Pulmonary artery endothelial cell (primary cell): ENCODE measurements around the gene NOL4L. TPM values are rescaled to one million over a fixed set of nuclear protein-coding genes. Genes with fewer than 3 reads are reported as not detected.

Experiments used
- DNase-seq: peaks from one replicate; pipeline ENCODE4 v3.0.0-alpha.2; 2011; ENCODE audit warnings: low read depth, low spot score
- total RNA-seq: library from RNA; depleted of rRNA; stranded (reverse); fragments of >200 nt; gene quantifications from 2 replicates; pipeline ENCODE4 v1.2.3, GENCODE V29; 2014

The NOL4L gene
- total RNA-seq, 1 donor from 2014 or later = 11.5 TPM

- no peak for DNase-seq
Observed at GRCh38 chr20:32563311-32564272, 21.5 kb downstream of the NOL4L start.

- DNase-seq = no peak
Observed at GRCh38 chr20:32562495-32562911, 22.6 kb downstream of the NOL4L start.

GRCh38 chr20:32560989-32561830, 23.9 kb downstream of the NOL4L start:
- no peak for DNase-seq

DNA sequence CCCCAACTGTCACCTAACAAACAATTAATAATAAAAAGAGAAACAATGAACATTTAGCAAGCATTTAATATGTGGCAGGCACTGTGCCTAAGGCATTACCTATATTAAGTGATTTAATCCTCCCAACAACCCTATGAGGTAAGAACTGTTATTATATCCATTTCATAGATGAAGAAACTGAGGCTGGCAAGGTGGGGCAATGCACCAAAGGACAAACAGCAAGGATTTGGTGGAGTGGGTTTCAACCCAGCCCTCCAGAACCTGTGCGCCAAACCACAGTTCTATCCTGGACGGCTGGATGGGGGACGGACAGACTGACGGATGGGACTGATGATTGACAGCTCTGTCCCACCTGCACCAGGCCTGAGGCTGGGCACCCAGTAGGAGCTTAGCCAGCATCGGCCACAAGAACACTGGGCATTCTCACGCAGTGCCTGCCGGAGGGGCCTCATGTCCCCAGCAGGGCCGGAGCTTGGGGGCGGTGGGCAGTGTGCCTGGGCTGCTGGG, 24.6 kb downstream of the NOL4L start:
- no peak for DNase-seq

- DNase-seq = no peak
Observed at GRCh38 chr20:32559753-32560380, 25.3 kb downstream of the NOL4L start.

GRCh38 chr20:32559205-32559752, 25.9 kb downstream of the NOL4L start:
- no peak for DNase-seq

GRCh38 chr20:32558526-32558925, 26.6 kb downstream of the NOL4L start:
- no peak for DNase-seq

- DNase-seq = no peak
Observed at GRCh38 chr20:32557319-32557718, 27.8 kb downstream of the NOL4L start.

DNA sequence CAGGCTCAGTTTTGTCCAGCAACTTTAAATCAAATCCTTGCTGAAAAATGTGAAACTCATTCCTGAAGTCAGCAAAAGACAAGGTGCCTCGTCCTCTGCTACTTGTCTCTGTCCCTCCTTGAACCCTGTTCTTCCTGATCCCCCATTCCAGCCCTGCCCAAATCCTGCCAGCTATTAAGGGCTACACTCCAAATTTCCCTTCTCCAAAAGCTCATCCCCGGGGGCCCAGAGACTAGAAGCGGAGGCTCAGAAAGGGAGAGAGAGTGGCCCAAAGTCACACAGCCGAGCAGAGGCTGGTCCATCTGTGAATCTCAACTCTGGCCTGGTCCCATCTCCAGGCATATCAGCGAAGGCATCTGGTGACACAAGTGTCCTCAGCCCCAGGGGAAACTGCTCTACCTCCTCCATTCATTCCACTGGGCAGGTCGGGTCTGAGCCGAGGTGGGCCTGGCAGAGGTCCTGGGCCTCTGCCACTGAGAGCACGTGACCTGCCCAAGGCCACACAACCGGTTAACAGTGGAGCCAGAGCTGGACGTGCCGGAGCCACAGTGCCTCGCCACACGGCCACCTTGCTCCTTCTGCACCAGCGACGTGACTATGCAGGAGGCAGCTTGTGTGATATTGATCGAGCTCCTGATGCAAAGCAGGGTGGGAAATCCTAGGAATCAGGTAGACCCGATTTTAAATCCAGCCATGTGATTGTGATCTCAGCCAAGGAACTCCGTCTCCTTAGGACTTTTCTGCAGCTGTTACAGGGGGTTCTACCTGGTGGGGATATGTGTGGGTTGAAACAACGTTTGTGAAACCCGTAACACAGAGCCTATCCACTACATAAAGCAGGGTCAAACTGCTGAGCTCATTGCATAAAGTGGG, 28.6 kb downstream of the NOL4L start:
- no peak for DNase-seq

- DNase-seq = no peak
Observed at GRCh38 chr20:32555584-32555983, 29.5 kb downstream of the NOL4L start.

- DNase-seq = no peak
Observed at GRCh38 chr20:32554965-32555289, 30.2 kb downstream of the NOL4L start.

DNA sequence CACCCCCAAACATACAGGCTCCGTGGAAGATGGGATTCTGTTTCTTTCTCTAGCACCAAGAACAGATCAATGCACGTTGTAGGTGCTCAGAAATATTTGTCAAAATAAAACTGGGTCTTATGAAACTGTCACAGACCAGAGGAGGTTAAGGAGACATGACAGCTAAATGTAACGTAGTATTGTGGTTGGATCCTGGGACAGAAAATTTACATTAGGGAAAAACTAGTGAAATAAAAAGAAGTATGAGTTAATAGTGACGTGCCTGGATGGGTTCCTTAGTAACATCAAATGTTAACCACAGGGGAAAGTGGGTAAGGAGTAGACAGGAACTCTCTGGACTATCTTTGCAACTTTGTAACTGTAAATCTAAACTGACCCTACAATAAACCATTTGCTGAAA, 31.5 kb downstream of the NOL4L start:
- DNase-seq = no peak

DNA sequence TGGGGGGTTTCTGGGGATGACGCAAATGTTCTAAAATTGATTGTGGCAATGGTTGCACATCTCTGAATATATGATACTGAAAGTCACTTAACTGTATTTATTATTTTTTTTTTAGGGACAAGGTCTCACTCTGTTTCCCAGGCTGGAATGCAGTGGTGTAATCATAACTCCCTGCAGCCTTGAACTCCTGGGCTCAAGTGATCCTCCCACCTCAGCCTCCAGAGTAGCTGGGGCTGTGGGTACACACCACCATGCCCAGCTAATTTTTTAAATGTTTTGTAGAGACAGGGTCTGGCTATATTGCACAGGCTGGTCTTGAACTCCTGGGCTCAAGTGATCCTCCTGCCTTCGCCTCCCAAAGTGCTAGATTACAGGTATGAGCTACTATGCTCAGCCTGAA, 33.4 kb downstream of the NOL4L start:
- DNase-seq = no peak

- no peak for DNase-seq
Observed at GRCh38 chr20:32549842-32550241, 35.3 kb downstream of the NOL4L start.

GRCh38 chr20:32547753-32548034, 37.4 kb downstream of the NOL4L start:
- no peak for DNase-seq

DNA sequence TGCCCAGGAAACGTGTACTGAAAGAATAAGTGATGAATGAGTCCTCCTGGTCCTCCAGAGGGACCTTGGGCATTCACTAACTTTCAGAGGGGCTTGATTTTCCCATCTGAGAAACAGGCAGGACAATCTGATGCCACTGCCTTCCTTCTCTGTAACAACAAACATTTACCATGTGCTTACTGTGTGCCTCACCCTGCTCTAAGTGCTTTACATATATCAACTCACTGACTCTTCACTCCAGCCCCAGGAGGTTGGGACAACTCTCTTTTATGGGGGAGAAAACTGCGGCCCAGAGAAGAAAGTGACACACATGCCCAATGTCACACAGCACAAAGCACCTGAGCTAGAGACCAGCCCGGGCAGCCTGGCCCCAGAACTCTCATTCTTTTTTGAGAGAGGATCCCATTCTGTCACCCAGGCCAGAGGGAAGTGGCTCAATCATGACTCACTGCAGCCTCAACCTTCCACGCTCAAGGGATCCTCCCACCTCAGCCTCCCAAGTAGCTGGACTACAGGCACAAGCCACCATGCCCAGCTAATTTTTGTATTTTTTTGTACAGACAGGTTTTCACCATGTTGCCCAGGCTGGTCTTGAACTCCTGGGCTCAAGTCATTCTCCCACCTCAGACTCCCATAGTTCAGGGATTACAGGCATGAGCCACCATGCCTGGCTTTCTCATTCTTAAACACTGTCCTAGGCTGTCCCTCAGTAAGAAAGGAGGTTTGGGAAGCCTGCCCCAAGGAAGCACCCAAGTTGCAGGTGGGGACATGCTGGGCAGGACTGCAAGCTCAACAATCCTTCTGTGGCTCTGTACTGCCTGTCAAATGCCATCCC, 38.0 kb downstream of the NOL4L start:
- DNase-seq = no peak

- DNase-seq = no peak
Observed at GRCh38 chr20:32544893-32545840, 40.0 kb downstream of the NOL4L start.

DNA sequence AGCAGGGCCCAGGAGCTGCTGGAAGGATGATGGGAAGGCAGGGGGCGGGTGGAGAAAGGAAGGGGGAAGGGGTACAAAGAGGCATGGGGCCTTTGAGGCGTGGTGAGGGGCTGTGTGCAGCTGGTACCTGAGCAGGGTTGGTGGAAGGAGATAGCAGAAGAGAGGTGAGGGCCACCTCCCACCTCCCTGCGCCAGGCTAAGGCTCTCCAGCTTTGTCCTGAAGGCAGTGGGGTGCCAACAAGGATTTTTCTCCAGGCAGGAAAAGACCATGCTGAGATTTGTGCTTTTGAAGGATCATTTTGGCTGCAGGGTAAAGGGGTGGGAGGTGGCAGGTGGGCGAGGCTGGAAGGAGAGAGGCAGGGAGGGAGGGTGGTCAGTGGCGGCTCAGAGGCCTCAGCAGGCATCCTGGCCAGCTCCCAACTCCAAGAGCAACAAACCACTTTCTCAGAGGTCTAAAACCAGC, 40.8 kb downstream of the NOL4L start:
- no peak for DNase-seq
